HepG2 (cell line): Measurements from ENCODE around the gene CELSR3. TPM values are rescaled to one million over a fixed set of nuclear protein-coding genes. Genes with fewer than 3 reads are reported as not detected.

Source experiments
- ASH2L ChIP-seq: fragments of 300-600, 200-600 bp; sonication (generic); IDR thresholded peaks from 2 replicates; pipeline ENCODE4 v1.7.0; 2017; ENCODE audit warnings: low read depth, mild to moderate bottlenecking, moderate library complexity, mixed read lengths, low read length; ENCODE audit not compliant: insufficient read length
- DMTF1 ChIP-seq: sonication (generic); formaldehyde crosslinking; IDR thresholded peaks from 2 replicates; pipeline ENCODE4 v1.4.0; 2020; ENCODE audit warnings: mild to moderate bottlenecking, missing genetic modification reagents
- DNMT3B ChIP-seq: conservative IDR thresholded peaks from 2 replicates; pipeline ENCODE4 v1.6.1; 2016; ENCODE audit warnings: missing biosample characterization, control low read depth
- ETV5 ChIP-seq: IDR thresholded peaks from 2 replicates; pipeline ENCODE4 v1.6.1; 2018; ENCODE audit warnings: missing biosample characterization, missing genetic modification reagents, inconsistent platforms, borderline replicate concordance
- MXI1 ChIP-seq: IDR thresholded peaks from 3 replicates; pipeline ENCODE4 v1.6.1; 2012; ENCODE audit warnings: low read depth, low read length, inconsistent platforms, borderline replicate concordance
- PAX8 ChIP-seq: sonication (generic); formaldehyde crosslinking; IDR thresholded peaks from 2 replicates; pipeline ENCODE4 v1.8.0; 2022; ENCODE audit warnings: mild to moderate bottlenecking, missing genetic modification reagents, borderline replicate concordance
- PCBP2 ChIP-seq: fragments of 200-400 bp; formaldehyde crosslinking; optimal IDR thresholded peaks from 2 replicates; pipeline ENCODE3; 2018; ENCODE audit warnings: low read length, low read depth; ENCODE audit not compliant: poor library complexity, severe bottlenecking
- PTBP1 ChIP-seq: fragments of 200-400 bp; formaldehyde crosslinking; IDR thresholded peaks from 2 replicates; pipeline ENCODE4 v1.6.1; 2018; ENCODE audit warnings: low read length, low read depth; ENCODE audit not compliant: poor library complexity, severe bottlenecking
- REXO4 ChIP-seq: sonication (generic); formaldehyde crosslinking; IDR thresholded peaks from 2 replicates; pipeline ENCODE4 v1.8.0; 2022; ENCODE audit warnings: missing genetic modification reagents, mild to moderate bottlenecking, borderline replicate concordance
- SRY ChIP-seq: sonication (generic); formaldehyde crosslinking; IDR thresholded peaks from 2 replicates; pipeline ENCODE4 v1.8.0; 2022; ENCODE audit warnings: mild to moderate bottlenecking, missing genetic modification reagents
- THYN1 ChIP-seq: sonication (generic); formaldehyde crosslinking; IDR thresholded peaks from 2 replicates; pipeline ENCODE4 v1.8.1; 2023; ENCODE audit warnings: low read depth, mild to moderate bottlenecking, moderate library complexity, missing genetic modification reagents, borderline replicate concordance
- ZBED4 ChIP-seq: sonication (generic); formaldehyde crosslinking; IDR thresholded peaks from 2 replicates; pipeline ENCODE4 v1.4.0; 2020; ENCODE audit warnings: missing genetic modification reagents, borderline replicate concordance
- ZNF20 ChIP-seq: sonication (generic); formaldehyde crosslinking; IDR thresholded peaks from 2 replicates; pipeline ENCODE4 v1.4.0; 2020; ENCODE audit warnings: mild to moderate bottlenecking, moderate library complexity, missing genetic modification reagents
- ZNF207 ChIP-seq: fragments of 450-650 bp; IDR thresholded peaks from 2 replicates; pipeline ENCODE4 v1.6.1; 2016; ENCODE audit warnings: antibody characterized with exemption, borderline replicate concordance
- ZNF235 ChIP-seq: sonication (generic); formaldehyde crosslinking; IDR thresholded peaks from 2 replicates; pipeline ENCODE4 v1.8.1; 2023; ENCODE audit warnings: mild to moderate bottlenecking, missing genetic modification reagents, borderline replicate concordance
- ZNF251 ChIP-seq: sonication (generic); formaldehyde crosslinking; IDR thresholded peaks from 2 replicates; pipeline ENCODE4 v1.9.0; 2021; ENCODE audit warnings: mild to moderate bottlenecking, missing genetic modification reagents
- ZNF253 ChIP-seq: sonication (generic); formaldehyde crosslinking; IDR thresholded peaks from 2 replicates; pipeline ENCODE4 v1.8.0; 2022; ENCODE audit warnings: mild to moderate bottlenecking, missing genetic modification reagents, borderline replicate concordance
- ZNF337 ChIP-seq: sonication (generic); formaldehyde crosslinking; IDR thresholded peaks from 2 replicates; pipeline ENCODE4 v1.5.1; 2020; ENCODE audit warnings: missing genetic modification reagents, low read depth, mild to moderate bottlenecking, borderline replicate concordance
- ZNF430 ChIP-seq: sonication (generic); formaldehyde crosslinking; IDR thresholded peaks from 2 replicates; pipeline ENCODE4 v1.9.0; 2021; ENCODE audit warnings: mild to moderate bottlenecking, missing genetic modification reagents
- ZNF547 ChIP-seq: sonication (generic); formaldehyde crosslinking; IDR thresholded peaks from 2 replicates; pipeline ENCODE4 v1.5.1; 2020; ENCODE audit warnings: mild to moderate bottlenecking, missing genetic modification reagents
- ZNF839 ChIP-seq: sonication (generic); formaldehyde crosslinking; IDR thresholded peaks from 2 replicates; pipeline ENCODE4 v1.4.0; 2020; ENCODE audit warnings: missing genetic modification reagents, mild to moderate bottlenecking, borderline replicate concordance
- ZSCAN29 ChIP-seq: sonication (generic); formaldehyde crosslinking; conservative IDR thresholded peaks from 2 replicates; pipeline ENCODE4 v1.4.0; 2020; ENCODE audit warnings: mild to moderate bottlenecking, missing genetic modification reagents
- polyA plus RNA-seq, 8 experiments: library from polyadenylated mRNA; depleted of rRNA in 3 of 8; stranded (reverse) in 7 of 8; unstranded in 1 of 8; fragments of >200 nt; fragmentation: Illumina TruSeq in 4 of 8; extraction: Trizol in 4 of 8; gene quantifications; 2 replicates each; pipeline versions ENCODE4 v1.2.1 to v1.2.3, GENCODE V29; 2011 to 2016; ENCODE audit warnings: low read depth in 4 of 8, missing spikeins in 1 of 8, mixed read lengths in 1 of 8; ENCODE audit not compliant: insufficient read depth in 1 of 8
- total RNA-seq, 5 experiments: library from RNA; depleted of rRNA; stranded (reverse); fragments of >200 nt; fragmentation: Illumina TruSeq; extraction: Trizol; gene quantifications; 2 replicates each; pipeline ENCODE4 v1.2.3, GENCODE V29; 2016; ENCODE audit warnings: low read depth in 1 of 5

CELSR3 gene
- total and polyA plus RNA-seq, 2 of the 13 experiments (the other 11 are each of a cell fraction or from before 2014, with no cell fraction given): 5.4 to 6.7 TPM

- 0 out of 2 replicates have a peak, but pooled peaks have one; percentile 63 for TF ChIP-seq ZBED4 (CRISPR knock-in tag)
- no peak for TF ChIP-seq PCBP2
- 0 out of 2 replicates have a peak, but pooled peaks have one; percentile 52 for TF ChIP-seq ZNF430 (CRISPR knock-in tag)
- TF ChIP-seq REXO4 (CRISPR knock-in tag): no peak
- peak; percentile 97; the same call in 1 of the 2 replicates for TF ChIP-seq PAX8 (CRISPR knock-in tag)
- TF ChIP-seq ZNF235 (CRISPR knock-in tag): peak; percentile 89
- TF ChIP-seq ZNF547: peak; percentile 91
- TF ChIP-seq DMTF1 (CRISPR knock-in tag): no peak
- peak; percentile 52; the same call in 1 of the 2 replicates for TF ChIP-seq ZNF251 (CRISPR knock-in tag)
- TF ChIP-seq ASH2L: peak; percentile 92
- no peak for TF ChIP-seq ZNF20
- 0 out of 2 replicates have a peak, but pooled peaks have one; percentile 74 for TF ChIP-seq ZSCAN29
- no peak; the same call in 2 of the 3 replicates for TF ChIP-seq MXI1
- TF ChIP-seq ZNF337: no peak
- TF ChIP-seq DNMT3B: no peak
- TF ChIP-seq PTBP1: no peak
- TF ChIP-seq ZNF207: no peak
- TF ChIP-seq THYN1 (CRISPR knock-in tag): no peak
- no peak; the same call in none of the 2 replicates for TF ChIP-seq ETV5
- TF ChIP-seq ZNF253 (CRISPR knock-in tag): no peak
- TF ChIP-seq ZNF839 (CRISPR knock-in tag): no peak
- TF ChIP-seq SRY (CRISPR knock-in tag): peak; percentile 93
These were observed 23.2 kb upstream of the CELSR3 start, which contains the start of gene NCKIPSD (continued) for GRCh38 chr3:48685603-48686511.
